ENCODE results near the gene SLC22A8.

Gene SLC22A8

DNA sequence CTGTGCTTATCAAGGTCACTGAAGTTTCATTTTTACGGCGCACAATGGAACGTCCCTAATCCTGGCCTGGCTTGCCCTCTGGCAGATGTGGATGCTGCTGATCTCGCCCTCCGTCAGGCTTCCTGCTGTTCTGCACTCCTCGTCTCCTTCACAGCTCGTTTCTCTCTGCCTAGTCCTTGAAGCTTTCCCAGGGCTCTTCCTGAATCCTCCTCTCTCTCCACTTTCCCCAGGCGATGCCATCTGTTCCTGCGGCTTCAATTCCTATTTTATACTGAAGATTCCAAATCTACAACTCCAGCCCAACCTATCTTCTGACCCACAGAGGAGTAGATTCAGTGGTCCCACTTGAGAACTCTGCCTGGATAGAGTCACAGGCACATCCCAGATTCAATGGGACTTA, 14.2 kb downstream of the SLC22A8 start:
- in situ Hi-C loops (cut with HindIII; ENCODE audit: low pct_ligation_motif_present, low sequenced_read_pairs), result loop anchor here (25.0 kb wide), 1 partner anchor 89 kb away; the partner anchor contains the start of gene CHRM1
- no peak overlapping the region for H3K4me3 ChIP-seq (ENCODE audit: low read depth, low read length)
- no peak for DNase-seq
- no peak overlapping the region for H3K27ac ChIP-seq
- no peaks in the 10 kb centered on the region for H3K36me3 ChIP-seq (replicated peaks)
- H3K27me3 ChIP-seq (replicated peaks), result no peaks in the 10 kb centered on the region
- TF ChIP-seq, protein P1, sequence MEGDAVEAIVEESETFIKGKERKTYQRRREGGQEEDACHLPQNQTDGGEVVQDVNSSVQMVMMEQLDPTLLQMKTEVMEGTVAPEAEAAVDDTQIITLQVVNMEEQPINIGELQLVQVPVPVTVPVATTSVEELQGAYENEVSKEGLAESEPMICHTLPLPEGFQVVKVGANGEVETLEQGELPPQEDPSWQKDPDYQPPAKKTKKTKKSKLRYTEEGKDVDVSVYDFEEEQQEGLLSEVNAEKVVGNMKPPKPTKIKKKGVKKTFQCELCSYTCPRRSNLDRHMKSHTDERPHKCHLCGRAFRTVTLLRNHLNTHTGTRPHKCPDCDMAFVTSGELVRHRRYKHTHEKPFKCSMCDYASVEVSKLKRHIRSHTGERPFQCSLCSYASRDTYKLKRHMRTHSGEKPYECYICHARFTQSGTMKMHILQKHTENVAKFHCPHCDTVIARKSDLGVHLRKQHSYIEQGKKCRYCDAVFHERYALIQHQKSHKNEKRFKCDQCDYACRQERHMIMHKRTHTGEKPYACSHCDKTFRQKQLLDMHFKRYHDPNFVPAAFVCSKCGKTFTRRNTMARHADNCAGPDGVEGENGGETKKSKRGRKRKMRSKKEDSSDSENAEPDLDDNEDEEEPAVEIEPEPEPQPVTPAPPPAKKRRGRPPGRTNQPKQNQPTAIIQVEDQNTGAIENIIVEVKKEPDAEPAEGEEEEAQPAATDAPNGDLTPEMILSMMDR (IDR thresholded peaks at IDR 0.05; ENCODE audit: low read depth, low read length, missing control alignments), result no peak

DNA sequence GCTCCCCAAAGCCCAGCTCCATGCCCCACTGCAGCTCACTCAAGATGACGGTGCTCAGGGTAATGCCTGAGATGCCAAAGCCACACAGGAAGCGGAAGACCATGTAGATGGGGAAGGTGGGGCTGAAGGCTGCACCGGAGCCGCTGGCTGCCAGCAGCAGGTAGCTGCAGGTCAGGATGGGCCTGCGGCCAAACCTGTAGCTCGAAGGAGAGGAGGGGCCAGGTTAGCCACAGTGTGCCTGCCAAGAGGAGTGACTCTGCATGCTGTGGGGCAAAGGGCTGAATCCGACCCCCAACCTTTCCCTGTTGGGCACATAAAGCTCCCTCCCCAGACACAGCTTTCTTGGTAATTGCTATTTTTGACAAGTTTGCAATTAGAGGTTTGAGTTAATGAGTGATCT, 16.0 kb downstream of the SLC22A8 start:
- in situ Hi-C loops (cut with HindIII; ENCODE audit: low pct_ligation_motif_present, low sequenced_read_pairs), result loop anchor here (25.0 kb wide), 1 partner anchor 87 kb away; the partner anchor contains the start of gene CHRM1
- TF ChIP-seq, protein P1 (IDR thresholded peaks at IDR 0.05; ENCODE audit: low read depth, low read length, missing control alignments), result no peak
- DNase-seq, result no peak
- Histone ChIP-seq H3K27me3 (replicated peaks) (no peaks in the 10 kb centered on the region), H3K4me3 (ENCODE audit: low read depth, low read length) (no peak overlapping the region), H3K36me3 (replicated peaks) (no peaks in the 10 kb centered on the region), H3K27ac (no peak overlapping the region)

DNA sequence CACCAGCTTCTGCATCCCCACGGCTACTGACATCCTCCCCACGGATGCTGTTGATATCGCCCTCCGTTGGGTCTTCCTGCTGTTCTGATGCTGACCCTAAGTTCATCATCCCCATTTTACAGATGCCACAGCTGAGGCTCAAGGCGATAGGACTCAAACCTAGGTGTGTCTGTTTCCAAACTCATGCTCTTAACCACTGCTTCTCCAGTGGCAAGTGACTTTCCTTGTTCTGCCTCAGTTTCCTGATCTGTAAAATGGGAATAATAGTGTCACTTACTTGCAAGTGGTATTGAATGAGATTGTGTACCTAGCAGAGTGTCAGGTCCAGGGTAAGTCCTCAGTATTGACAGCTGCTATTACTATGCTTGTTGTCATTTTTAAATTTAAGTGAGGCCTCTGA, 16.5 kb downstream of the SLC22A8 start:
- in situ Hi-C loops (cut with HindIII; ENCODE audit: low pct_ligation_motif_present, low sequenced_read_pairs), result no loop called here
- no peak for DNase-seq
- TF ChIP-seq, protein P1 (IDR thresholded peaks at IDR 0.05; ENCODE audit: low read depth, low read length, missing control alignments), result no peak
- H3K27me3 ChIP-seq (replicated peaks), result no peaks in the 10 kb centered on the region
- H3K4me3 ChIP-seq (ENCODE audit: low read depth, low read length), result no peak overlapping the region
- H3K36me3 ChIP-seq (replicated peaks), result no peaks in the 10 kb centered on the region
- no peak overlapping the region for H3K27ac ChIP-seq

- H3K27ac ChIP-seq, result no peak overlapping the region
- TF ChIP-seq, protein P1 (IDR thresholded peaks at IDR 0.05; ENCODE audit: low read depth, low read length, missing control alignments), result no peak
- in situ Hi-C loops (cut with HindIII; ENCODE audit: low pct_ligation_motif_present, low sequenced_read_pairs), result no loop called here
- H3K4me3 ChIP-seq (ENCODE audit: low read depth, low read length), result no peak overlapping the region
- no peaks in the 10 kb centered on the region for H3K36me3 ChIP-seq (replicated peaks)
- DNase-seq, result no peak
- no peaks in the 10 kb centered on the region for H3K27me3 ChIP-seq (replicated peaks)
These were observed 19.4 kb downstream of the SLC22A8 start for GRCh38 chr11:62996271-62996670.

DNA sequence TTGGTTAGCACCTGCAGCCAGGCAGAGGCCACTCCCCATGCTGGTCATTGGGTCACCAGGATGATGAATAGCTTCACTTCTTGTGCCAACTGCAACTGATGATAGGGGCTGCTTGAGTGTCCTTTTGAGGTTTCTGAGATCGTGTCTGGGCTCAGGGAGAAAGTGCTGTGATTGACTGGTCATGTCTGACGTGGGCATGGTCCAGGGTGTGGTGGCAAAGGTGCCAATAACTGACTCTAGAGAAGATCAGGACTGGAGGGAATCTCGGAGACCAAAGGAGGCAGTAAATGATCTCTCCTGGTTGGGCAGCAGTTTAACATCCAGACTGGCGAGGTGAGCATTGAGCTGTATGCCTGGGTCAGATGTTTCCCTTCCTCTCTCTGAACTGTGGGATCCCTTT, 20.9 kb downstream of the SLC22A8 start:
- in situ Hi-C loops (cut with HindIII; ENCODE audit: low pct_ligation_motif_present, low sequenced_read_pairs), result no loop called here
- Histone ChIP-seq H3K27me3 (replicated peaks) (no peaks in the 10 kb centered on the region), H3K36me3 (replicated peaks) (no peaks in the 10 kb centered on the region), H3K27ac (no peak overlapping the region), H3K4me3 (ENCODE audit: low read depth, low read length) (no peak overlapping the region)
- no peak for DNase-seq
- TF ChIP-seq, protein P1 (IDR thresholded peaks at IDR 0.05; ENCODE audit: low read depth, low read length, missing control alignments), result no peak

DNA sequence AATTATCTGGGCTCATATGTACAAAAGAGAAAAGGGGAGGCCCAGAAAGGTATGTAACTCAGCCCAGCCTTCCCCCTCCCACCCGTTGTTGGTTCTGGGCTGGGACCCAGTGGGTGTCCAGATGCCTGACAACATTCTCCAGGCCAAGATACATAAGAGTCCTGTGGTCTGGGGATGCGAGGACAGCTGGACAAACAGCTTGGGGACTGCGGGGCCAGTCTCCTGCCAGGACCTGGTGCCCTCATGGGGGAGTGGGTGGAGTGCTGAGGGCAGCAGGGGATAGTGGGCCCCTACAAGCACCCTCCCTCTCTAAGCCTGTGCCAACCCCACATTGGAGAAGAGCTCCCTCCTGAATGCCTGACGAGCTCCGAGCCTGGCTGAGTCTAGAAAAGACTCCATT, 27.4 kb downstream of the SLC22A8 start:
- in situ Hi-C loops (cut with HindIII; ENCODE audit: low pct_ligation_motif_present, low sequenced_read_pairs), result no loop called here
- H3K4me3 ChIP-seq (ENCODE audit: low read depth, low read length), result no peak overlapping the region
- no peaks in the 10 kb centered on the region for H3K36me3 ChIP-seq (replicated peaks)
- H3K27me3 ChIP-seq (replicated peaks), result no peaks in the 10 kb centered on the region
- H3K27ac ChIP-seq, result no peak overlapping the region
- TF ChIP-seq, protein P1 (IDR thresholded peaks at IDR 0.05; ENCODE audit: low read depth, low read length, missing control alignments), result no peak
- no peak for DNase-seq

Measured in brain microvascular endothelial cell (primary cell).